GM21717 (cell line): ENCODE results near the gene BOK.
"Not testable (repeated sequence)": the region's sequence is repeated elsewhere in the genome, so short reads cannot be mapped to it uniquely, and the experiment has no call there.

Source experiments
- ATAC-seq: cut with Tn5 transposase; IDR thresholded peaks from one replicate; pipeline ENCODE4 v1.9.1; 2021; ENCODE audit warnings: mild to moderate bottlenecking, moderate library complexity; ENCODE audit not compliant: unreplicated experiment

BOK gene

DNA sequence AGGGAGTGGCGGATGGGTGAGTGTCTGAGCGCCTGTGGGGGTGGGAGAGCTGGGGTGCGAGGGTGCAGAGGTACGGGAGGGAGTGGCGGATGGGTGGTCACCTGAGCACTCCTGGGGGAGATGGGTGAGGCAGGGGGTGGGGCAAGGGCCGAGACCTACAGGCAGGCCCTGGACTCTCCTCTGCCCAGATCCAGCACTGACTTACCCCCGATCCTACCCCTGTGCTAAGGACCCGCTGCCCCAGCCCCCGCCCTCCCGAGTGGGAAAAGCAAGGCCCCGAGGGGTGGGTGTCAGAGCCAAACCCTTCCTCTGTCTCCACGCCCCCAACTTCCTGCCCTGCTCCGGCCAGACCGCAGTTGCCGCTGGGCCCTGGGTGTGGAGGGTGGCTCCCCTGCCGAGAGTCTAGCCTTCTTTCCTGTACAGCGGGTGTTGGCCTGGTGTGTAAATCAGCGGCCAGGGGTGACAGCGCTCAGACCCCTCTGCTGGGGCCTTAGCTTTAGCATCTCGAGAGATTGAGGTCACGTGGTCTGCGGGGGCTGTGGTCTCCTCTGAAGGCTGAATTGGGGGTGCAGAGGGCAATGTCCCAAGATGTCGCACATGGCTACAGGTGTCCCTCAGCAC lies 12.5 kb downstream of the BOK start:
- ATAC-seq: no peak

DNA sequence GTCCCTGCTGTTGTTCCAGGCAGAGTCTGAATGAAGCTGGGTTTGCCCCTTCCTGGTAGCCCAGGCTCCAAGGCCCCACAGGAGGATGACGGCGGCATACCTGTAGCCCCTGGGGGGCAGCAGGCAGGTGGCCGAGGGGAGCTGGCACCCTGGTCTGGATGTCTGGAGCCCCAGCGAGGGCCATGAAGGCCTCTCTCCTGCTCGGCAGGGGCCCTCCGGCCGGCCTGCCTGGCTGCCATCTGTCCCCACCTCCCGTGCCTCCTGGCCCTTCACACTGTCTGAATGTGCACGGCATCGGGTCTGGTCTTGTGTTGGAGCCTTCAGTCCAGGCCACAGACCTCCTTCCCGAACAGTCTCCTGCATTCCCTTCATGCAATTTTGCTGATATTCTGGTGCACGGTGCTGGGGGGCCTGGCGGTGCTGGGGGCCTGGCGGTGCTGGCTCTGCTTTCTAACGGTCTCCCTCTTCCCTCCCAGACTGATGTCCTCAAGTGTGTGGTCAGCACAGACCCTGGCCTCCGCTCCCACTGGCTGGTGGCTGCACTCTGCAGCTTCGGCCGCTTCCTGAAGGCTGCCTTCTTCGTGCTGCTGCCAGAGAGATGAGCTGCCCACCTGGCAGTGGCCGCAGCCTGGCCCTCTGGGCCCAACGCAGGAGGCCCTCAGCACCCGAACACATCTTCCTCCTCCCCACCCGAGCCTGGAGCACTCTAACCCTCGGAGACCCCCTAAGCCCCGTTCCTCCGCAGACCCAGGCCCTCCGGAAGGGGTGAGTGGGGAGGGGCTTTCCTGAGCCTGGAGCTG lies 13.5 kb downstream of the BOK start:
- no peak for ATAC-seq

DNA sequence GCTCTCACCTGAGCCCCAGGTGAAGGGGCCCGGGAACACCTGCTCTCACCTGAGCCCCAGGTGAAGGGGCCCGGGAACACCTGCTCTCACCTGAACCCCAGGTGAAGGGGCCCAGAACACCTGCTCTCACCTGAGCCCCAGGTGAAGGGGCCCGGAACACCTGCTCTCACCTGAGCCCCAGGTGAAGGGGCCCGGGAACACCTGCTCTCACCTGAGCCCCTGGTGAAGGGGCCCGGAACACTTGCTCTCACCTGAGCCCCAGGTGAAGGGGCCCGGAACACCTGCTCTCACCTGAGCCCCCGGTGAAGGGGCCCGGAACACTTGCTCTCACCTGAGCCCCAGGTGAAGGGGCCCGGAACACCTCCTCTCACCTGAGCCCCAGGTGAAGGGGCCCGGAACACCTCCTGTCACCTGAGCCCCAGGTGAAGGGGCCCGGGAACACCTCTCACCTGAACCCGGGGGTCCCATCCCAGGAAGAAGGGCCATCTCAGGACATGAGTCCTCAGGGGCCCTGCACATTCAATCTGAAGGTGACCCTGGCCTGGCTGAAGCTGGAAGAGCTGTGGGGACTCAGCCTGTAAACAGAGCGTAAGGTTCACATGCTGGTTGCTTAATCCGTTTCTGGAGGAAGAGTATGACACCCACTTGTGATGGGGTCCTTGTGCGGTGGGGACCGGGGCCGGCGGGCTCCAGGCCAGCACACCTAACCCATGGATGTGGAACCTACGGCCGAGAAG lies 14.5 kb downstream of the BOK start:
- ATAC-seq: not testable (repeated sequence)

DNA sequence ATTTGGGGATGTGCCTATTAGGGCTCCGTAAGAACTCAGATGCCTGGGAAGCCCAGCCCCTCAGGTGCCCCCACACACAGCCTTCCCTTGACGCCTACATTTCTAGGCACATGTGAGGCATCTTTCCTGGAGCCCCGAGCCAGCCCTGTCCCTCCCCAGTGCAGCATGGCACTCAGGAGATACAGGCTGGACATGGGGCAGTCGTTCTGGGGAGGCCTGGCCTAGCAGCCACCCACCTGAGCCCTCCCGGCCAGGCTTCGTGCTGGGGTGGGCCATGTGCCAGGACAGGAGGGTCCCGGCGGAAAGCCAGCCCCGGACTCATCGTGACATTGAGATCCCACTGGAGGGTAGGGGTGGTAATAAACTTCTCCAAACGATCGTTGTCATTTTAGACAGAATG lies 15.2 kb downstream of the BOK start:
- no peak for ATAC-seq

DNA sequence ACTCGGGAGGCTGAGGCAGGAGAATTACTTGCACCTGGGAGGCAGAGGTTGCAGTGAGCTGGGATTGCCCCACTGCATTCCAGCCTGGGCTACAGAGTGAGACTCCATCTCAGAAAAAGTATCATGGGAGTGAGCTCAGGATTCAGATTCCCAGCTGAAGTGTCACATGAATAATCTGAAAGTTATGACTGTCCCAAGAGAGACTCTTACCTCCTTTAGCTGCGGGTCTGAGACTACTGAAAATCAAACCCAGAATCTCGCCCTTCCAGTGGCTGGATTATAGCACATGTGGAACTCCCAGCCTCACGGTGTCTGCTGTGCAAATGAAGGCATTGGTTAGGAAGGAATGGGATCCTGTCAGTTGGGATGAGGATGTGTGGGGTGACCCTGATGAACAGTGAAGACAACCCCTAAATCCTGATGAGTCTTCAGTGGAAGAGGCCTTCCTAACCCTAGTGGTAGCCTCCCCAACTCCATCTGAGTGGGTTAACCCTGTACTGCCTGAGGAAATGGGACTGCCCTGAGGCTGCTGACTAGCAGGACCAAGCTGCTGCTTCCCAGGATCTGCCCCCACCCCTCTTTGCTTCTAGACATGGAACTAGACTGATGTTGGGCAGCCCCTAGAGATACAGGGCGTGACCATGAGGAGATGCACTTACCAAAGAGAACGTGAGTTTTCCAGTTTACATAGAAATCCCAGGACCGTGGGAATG lies 16.5 kb downstream of the BOK start:
- ATAC-seq: no peak

GRCh38 chr2:241575624-241576292 lies 17.2 kb downstream of the BOK start:
- ATAC-seq: no peak

DNA sequence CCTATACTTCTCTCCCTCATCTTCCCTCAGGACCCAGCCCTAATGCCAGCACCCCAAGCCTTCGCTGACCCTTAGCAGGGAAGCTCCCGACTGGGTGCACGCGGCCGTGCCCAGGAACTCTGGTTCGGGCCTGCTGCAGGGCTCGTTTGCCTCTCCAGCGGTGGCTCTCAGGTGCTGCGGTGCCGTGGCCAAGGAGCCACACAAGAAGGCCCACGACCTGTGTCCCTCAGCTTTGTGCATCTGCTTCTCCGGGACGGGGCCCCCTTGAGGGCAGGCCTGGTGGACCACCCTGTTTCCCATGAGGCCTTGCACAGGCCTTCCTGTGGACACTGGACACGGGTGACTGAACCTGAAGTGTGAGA lies 17.7 kb downstream of the BOK start:
- no peak for ATAC-seq

GRCh38 chr2:241577413-241578122 lies 19.0 kb downstream of the BOK start:
- no peak for ATAC-seq

- ATAC-seq: no peak
These were observed 20.7 kb downstream of the BOK start for GRCh38 chr2:241579281-241579680.

DNA sequence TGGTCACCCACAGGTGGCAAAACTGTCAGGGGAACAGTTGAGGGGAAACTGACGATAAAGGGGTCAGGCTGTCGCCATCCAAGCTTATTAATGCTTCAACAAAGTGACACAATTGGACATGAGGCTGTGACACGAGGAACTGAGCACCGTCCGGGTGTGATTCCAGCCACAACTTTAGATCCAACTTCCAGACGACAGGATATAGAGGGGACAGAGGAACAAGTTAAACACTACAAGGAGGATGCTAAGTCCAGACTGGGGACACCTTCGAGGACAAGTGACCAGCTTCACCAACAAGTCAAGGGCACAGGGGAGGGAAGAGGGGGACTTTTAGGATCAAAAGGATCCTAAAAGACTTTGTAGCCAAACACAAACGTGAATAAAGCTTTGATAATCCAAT lies 23.8 kb downstream of the BOK start:
- no peak for ATAC-seq

DNA sequence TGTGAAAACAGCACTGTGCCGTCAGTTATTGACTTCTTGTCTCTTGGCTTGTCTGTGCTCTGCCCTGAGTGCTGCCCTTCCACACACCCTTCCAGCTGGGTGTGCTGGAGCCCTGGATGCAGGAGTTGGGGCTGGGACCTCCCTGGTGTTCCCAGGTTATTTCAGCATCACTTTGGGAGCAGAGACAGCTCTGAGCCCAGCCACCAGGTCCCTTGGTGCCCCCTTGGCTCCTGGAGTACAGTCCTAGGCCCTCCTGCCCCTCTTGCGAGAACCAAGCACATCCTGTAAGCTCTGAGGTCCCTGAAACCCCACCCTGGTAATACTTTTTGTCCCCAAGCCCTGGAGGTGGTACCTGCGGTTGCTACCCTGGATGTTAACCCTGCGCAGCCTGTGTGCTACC lies 24.3 kb downstream of the BOK start:
- ATAC-seq: no peak

DNA sequence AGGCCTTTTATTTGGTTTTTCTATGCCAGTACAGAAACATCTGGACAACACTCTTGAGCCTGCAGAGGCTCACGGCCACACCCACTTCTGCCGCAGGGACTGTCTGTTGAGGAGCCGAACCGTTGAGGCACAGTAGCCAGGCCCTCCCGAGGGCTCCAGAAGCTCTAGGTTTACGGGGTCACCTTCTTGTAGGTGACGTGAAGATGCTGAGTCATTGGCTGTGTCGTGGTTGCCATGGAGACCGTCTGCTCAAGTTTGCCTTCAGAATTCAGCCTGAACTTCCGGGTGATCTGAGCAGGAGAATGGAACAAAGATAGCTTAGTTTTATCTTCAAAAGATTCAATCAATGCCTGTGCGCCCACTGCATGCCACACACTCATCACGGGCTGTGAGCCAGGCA lies 25.9 kb downstream of the BOK start:
- no peak for ATAC-seq

DNA sequence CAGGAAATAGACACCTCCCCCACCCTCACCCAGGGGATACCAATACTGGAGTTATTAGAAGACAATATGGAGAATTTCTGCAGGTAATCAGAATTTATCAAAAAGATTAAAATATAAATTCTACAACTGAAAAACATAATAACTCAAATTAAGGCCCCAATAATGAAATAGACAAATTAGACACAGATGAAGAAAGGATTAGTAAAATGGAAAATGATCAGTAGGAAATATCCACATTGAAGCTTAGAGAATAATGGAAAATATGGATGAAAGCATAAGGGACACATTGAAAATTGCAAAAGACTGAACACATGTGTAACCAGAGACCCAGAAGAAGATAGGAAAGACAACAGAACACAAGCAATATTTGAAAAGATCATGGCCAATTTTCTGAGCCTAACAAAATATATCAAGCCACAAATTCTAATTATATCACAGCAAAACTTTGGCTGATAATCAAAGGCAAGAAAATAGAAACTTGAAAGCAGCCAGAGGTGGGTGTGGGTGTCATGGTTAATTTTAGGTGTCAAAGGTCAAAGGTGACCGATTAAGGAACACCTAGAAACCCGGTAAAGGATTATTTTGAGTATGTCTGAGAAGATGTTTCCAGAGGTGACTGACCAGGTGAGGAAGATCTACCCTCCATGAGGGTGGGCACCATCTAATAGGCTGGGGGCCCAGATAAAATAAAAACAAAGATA lies 28.2 kb downstream of the BOK start:
- no peak for ATAC-seq

GRCh38 chr2:241589863-241590262 lies 31.3 kb downstream of the BOK start:
- not testable (repeated sequence) for ATAC-seq

GRCh38 chr2:241590496-241591455 lies 32.2 kb downstream of the BOK start:
- ATAC-seq: not testable (repeated sequence)

DNA sequence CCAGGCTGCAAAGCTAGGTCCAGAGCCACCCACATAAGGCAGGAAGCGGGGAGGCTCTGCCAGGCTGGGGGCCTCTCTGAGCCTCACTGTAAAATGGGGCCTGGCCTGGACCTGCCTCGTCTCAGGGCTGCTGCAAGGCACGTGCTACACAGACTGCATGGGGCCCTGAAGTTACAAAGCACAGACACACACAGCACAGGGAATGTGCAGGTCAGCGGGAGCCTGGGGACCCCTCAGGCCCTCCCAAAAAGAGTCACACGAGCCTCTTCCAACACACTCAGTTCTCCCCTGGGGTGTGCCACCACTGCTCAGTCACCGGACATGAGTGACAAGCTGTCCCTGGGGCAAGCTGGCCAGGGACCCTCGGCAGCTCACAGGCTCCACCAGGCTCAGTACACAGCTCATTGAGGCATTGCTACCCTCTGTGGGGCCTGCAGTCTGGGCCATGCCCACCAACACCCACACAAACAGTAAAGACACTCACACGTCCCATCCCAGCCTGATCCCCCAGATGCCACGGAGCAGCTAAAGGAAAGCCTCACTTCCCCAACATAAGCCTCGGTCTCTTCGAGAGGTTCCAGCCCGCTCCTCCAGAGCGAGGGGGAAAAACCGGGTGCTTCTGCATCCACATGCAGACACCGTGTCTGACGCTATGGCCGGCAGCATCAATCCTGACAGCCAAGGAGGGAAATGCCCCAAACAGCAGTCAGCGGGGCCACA lies 33.7 kb downstream of the BOK start:
- ATAC-seq: no peak

GRCh38 chr2:241593271-241593670 lies 34.7 kb downstream of the BOK start:
- ATAC-seq: no peak

DNA sequence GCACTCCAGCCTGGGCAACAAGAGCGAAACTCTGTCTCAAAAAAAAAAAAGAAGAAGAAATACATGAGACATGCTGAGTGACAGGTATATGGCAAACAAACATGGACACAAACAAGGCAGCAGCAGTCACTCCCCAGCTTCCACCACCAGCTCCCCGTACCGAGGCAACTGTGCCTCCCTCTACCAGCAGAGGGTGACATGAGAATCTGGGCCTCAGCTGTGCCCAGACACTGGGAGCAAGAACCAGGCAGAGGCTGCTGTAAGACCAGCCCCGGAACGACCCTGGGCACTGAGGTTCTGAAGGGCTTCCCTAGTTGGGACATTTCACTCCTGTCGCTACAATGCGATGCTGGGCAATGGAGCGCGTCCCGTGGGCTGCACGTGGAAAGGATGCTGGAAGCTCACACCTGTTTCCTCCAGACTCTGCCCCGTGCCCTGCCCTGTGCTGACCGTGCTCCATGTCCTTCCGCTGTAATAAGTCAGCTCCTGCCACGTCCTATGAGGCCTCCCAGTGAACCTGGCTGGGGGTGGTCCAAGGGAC lies 37.1 kb downstream of the BOK start:
- ATAC-seq: no peak
